GM18861 (cell line): Measurements from ENCODE around the gene DDX31.

Experiments used
- ATAC-seq: cut with Tn5 transposase; IDR thresholded peaks from one replicate; pipeline ENCODE4 v1.9.1; 2021; ENCODE audit not compliant: unreplicated experiment

Gene DDX31

GRCh38 chr9:132637801-132638200 lies 32.0 kb downstream of the DDX31 start:
- no peak for ATAC-seq

- no peak for ATAC-seq
These were observed 32.4 kb downstream of the DDX31 start for GRCh38 chr9:132637351-132637750.

DNA sequence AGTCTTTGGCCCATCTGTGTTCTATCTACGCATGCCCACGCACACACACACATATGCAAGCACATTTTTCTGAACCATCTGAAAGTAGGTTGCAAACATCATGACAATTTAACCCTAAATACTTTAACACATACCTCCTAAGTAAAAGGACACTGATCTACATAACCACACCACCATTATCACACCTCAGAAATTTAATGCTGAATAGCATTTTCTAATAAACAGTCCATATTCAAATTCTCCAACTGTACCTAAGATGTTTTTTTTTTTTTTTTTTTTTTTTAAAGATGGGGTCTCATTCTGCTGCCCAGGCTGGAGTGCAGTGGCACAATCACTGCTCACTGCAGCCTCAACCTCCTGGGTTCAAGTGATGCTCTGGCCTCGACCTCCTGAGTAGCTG lies 35.5 kb downstream of the DDX31 start:
- no peak for ATAC-seq

DNA sequence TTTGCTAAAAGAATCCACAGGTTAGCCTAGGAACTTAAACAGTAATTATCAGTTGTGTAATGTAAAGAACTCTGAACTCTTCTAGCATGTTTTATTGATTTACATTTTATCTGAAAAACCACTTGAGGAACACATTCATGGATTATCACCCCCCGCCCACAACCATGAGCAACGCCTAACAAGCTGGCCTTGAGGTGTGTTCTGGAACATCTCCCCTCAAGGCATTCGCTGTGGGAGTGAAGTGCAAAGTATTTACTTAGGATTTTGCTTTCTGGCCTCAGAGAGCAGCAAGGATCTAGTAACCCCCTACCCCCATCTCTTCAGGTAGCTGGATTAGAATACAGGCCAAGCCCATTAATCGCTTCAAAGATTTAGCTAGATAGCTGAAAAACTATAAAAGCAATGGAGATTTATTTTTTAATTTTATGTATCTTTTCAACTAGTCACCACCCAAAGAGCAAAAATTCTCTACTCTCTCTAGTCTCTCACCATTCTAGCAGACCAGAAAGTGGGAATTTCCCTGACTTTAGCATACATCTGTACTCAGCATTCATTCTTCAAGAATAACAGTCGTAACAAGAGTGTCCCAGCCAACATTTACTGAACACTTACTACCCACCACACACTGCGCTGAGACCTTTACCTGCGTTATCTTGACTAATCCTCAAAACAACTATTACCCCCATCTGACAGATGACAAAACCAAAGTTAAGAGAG lies 37.2 kb downstream of the DDX31 start:
- no peak for ATAC-seq

DNA sequence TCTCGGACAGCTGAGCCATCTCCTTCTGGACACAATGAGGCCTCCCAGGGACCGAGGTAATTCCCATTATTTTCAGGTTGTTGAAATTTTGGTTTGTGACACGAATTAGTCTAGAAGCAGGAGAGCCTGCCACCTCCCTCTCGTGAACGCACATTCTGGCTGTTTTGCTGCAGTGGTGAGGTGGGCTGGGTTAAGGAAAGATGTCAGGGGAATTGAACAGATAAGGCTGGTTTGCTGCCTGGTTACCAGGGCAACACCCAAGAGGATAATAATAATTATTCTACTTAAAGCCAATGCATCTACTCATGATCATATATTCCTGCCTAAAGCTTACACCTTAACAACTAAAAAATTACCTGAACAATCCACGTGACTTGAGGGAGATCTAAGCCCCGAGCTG lies 38.1 kb downstream of the DDX31 start:
- ATAC-seq, result no peak

GRCh38 chr9:132631280-132631679 lies 38.5 kb downstream of the DDX31 start:
- ATAC-seq, result no peak

GRCh38 chr9:132630811-132631210 lies 39.0 kb downstream of the DDX31 start:
- ATAC-seq, result no peak

DNA sequence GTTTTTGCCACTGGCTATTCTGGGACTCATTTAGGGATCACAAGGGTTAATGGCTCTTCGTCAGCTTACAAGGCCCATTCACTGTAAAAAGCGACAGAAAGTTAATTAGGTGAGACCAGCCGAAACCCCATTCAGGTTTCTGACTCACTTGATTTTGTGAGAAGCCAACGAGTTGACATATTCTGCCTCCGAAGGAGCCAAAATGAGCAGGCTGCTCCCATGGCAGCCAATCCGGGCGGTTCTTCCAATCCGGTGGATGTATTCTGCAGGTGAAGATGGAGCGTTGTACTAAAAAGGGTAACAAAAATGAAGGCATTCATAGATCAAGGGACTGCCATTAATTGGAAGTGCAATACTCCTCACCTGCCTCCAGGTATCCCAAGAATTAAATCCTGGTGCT lies 39.7 kb downstream of the DDX31 start:
- ATAC-seq, result no peak

GRCh38 chr9:132628746-132629145 lies 41.0 kb downstream of the DDX31 start:
- no peak for ATAC-seq

DNA sequence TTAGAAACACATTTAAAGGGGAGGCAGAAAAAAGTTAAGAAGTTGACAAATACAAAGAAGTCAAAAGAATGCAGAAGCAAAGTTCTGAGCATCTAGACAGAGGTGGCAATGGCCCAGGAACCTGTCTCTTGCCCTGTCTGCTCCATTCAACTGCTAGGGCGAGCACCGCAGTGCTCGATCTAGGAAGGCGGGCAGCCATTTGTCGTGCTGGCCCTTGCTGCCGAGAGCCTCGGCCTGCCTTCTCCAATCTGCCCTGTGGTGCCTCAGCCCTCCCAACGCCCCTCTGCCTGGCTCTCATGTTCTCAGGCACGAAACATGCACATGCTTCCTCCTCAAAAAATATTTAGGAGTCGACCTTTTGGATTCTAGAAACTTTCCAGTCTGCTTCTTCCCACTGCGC lies 42.2 kb downstream of the DDX31 start:
- ATAC-seq, result no peak

GRCh38 chr9:132627106-132627505 lies 42.7 kb downstream of the DDX31 start:
- ATAC-seq, result no peak

GRCh38 chr9:132626285-132626684 lies 43.5 kb downstream of the DDX31 start:
- ATAC-seq, result no peak

DNA sequence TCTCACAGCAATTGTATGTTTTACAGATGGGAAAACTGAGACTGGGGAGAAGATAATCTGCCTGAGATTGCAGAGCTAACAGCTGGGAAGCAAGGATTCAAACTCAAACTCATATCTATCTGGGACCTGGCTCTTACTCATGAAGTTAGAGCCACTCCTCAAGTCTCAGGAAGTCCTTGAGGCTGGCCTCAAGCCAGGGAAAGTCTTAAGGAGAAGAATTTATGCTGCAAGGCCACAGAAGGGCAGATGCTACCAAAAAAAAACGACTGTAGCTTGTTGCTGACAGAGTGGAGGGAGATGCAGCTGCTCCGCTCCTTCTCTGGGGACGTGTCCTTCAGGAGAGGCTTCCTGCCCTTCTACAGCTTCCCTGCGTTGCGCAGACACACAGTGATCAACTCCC lies 47.6 kb downstream of the DDX31 start:
- no peak for ATAC-seq

- ATAC-seq, result no peak
These were observed 53.1 kb downstream of the DDX31 start for GRCh38 chr9:132616725-132617124.

DNA sequence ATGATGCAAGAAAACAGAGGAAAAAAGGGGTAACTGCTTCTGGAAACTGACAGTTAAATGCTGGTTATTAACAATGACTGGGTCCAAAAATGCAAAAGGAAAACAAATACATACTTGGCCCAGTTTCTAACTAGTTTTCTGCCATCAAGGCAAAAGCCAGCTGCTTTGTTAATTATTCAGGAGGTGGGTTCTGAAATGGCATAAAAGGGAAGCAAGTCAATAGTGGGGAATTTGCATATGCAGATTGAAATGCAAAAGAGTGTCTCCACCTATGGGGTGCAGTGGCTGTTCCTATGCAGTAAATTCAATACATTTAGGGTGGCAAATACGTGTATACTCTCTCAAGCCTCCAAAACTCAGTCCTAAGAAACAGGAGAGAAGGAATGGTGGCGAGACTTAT lies 54.0 kb downstream of the DDX31 start:
- ATAC-seq, result no peak

- ATAC-seq, result no peak
These were observed 55.5 kb downstream of the DDX31 start for GRCh38 chr9:132614324-132614723.

- no peak for ATAC-seq
These were observed 59.1 kb downstream of the DDX31 start for GRCh38 chr9:132610661-132611060.

DNA sequence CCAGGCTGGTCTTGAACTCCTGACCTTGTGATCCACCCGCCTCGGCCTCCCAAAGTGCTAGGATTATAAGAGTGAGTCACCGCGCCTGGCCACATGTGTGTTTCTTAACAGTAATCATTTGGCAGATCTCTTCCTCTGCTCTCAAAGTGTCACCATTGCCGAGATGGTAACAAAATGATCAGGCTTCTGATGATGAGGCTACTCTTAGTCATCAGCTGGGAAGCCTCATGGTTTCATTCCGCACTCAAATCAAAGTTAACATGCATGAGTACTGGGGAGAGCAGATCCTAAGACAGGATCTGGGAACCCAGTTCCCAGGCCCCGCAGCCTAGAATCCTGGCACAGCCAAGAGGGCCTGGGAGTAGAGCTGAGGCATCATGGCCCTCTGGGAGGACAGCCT lies 60.0 kb downstream of the DDX31 start:
- no peak for ATAC-seq

GRCh38 chr9:132609184-132609583 lies 60.6 kb downstream of the DDX31 start:
- no peak for ATAC-seq

DNA sequence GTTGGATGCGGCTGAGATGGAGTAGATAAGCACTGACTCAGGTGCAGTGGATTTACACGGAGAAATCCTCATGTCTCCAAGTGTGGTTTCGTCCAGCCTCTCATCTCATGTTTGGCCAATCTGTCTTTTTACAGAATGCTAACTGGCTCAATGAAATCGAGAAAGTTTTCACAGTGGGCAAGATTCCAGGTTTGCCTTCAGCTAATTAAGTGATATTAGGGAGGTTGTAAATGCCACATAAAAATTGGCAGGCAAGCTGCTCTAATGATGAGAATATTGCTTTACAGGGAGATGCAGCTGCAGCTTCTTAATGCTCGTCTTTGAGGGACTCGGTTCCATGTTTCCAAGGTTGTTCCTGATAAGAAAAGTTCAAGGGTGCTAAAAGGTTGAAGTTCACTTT lies 63.7 kb downstream of the DDX31 start:
- no peak for ATAC-seq

GRCh38 chr9:132605387-132605786 lies 64.4 kb downstream of the DDX31 start:
- no peak for ATAC-seq

- no peak for ATAC-seq
These were observed 67.6 kb downstream of the DDX31 start for GRCh38 chr9:132602207-132602606.

GRCh38 chr9:132600326-132600984 lies 69.3 kb downstream of the DDX31 start:
- no peak for ATAC-seq
